GM18508 (cell line): ENCODE measurements around the gene LHFPL3.
"Not testable (repeated sequence)": the region's sequence is repeated elsewhere in the genome, so short reads cannot be mapped to it uniquely, and the experiment has no call there.

Experiments used
- ATAC-seq: cut with Tn5 transposase; IDR thresholded peaks from one replicate; pipeline ENCODE4 v1.9.1; 2021; ENCODE audit warnings: moderate number of reproducible peaks; ENCODE audit not compliant: insufficient read depth, unreplicated experiment

The LHFPL3 gene

DNA sequence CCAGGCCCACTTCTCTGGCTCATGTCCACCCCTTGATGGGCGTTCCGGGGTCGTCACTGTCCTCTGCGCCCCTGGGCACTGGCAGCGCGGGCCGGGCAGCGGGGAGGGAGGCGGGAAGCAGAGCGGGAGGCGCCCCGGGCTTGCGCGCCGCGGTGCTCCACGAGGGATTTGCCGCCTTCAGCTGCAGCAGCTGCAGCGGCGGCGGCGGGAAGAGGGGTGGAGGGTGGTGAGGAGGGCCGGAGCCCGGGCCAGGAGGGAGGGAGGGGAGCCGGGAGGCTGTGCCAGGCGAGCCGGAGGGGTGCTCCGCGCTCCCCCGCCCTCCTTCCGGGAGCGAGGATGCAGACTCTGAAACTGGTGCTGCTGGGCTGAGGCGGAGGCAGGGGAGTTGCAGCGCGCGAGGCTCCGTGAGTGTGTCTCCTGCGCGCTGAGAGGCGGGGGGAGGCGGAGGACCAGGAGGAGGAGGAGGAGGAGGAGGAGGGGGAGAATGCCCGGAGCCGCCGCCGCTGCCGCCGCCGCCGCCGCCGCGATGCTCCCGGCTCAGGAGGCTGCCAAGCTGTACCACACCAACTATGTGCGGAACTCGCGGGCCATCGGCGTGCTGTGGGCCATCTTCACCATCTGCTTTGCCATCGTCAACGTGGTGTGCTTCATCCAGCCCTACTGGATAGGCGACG, at the start of gene LHFPL3:
Gene LHFPL3, plus strand, starts transcription at position 308 of the 674 bp plus-strand sequence.
- ATAC-seq: no peak

DNA sequence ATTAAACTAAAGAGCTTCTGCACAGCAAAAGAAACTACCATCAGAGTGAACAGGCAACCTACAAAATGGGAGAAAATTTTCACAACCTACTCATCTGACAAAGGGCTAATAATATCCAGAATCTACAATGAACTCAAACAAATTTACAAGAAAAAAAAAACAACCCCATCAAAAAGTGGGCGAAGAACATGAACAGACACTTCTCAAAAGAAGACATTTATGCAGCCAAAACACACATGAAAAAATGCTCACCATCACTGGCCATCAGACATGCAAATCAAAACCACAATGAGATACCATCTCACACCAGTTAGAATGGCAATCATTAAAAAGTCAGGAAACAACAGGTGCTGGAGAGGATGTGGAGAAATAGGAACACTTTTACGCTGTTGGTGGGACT, 46.7 kb upstream of the LHFPL3 start:
- ATAC-seq: not testable (repeated sequence)

DNA sequence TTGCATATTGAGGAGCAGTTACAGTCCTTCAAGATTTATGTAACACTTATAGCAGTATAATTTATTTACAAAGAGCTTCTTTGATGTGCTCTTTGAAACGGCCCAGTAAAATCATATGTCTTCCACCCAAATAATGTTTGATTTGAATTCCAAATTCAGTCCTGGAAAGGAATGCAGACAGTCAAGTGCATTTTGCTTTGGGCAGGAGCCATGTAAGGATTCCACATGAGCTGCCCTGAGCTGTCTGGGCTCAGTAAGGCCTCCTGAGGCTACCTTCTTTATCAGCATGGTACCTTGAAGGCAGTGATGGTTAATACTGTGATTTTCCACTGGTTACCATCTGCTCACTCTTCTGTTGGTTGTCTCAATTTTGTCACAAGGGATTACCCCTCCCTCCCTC, 41.6 kb upstream of the LHFPL3 start:
- no peak for ATAC-seq

DNA sequence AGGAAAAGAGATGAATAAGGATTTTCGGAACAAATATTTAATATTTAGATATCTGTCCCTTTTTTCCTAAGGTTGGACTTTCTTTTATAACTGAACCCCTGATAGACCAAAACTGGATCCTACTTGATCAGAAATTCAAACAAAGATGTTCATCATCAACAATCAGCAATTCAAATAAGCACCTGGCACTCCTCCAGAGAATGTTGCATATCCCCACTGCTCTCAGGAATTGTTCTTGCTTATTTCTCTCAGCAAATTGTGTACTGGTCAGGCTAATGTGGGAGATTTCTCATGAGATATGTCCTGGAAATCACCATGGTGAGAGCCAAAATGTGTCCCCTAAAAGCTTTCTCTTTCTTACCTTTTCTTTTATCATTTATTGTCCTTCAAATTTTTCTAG, 40.3 kb upstream of the LHFPL3 start:
- no peak for ATAC-seq

DNA sequence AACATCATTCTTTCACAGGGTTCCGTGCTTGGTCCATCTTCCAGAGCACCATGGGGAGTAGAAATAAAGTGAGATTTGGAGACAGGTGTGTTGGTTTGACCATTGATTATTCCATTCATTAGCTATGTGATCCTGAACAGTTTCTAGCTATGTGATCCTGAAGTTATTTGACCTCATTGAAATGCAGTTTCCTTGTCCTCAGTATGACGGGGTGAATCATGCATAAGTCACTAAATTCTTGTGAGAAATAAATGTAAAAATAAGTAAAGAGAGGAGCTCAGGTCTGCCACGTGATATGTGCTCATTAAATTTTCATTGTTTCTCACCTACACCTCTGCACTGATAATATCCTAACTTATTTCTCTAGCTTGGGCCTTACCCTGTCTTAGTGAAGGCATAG, 34.1 kb upstream of the LHFPL3 start:
- ATAC-seq: no peak

DNA sequence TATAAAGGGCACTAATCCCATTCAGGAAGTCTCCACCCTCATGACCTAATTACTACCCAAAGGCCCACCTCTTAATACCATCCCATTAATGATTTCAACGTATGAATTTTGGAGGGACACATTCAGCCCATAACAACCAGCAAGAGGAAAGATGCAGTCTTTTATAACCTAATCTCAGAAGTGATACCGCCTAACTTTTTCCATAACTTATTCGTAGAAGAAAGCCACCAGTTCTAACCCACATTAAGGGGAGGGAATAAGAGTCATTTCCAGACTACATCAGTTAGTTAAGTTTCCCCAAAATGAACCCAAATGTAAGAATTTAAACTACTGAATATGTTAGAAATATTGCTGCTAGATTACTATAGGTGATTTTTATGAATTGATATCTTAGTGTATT, 32.1 kb upstream of the LHFPL3 start:
- ATAC-seq: no peak

DNA sequence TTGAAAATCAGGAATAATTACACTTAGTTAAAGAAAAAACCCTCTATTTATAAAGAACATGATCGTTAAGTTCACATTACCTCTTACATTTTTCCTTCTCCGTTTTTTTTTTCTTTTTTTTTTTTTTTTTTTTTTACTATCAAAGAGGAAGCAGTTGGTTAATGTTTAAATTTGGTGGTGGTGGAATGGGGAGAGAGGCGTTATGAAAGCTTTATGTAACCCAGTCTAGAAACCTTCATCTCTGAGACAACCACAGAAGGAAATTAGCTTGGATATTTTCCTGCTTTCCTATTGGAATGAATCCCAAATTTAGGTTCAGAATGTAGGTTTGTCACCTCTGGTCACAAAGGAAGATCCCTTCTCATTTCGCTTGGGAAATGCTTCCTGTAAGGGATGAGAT, 31.5 kb upstream of the LHFPL3 start:
- ATAC-seq: no peak

DNA sequence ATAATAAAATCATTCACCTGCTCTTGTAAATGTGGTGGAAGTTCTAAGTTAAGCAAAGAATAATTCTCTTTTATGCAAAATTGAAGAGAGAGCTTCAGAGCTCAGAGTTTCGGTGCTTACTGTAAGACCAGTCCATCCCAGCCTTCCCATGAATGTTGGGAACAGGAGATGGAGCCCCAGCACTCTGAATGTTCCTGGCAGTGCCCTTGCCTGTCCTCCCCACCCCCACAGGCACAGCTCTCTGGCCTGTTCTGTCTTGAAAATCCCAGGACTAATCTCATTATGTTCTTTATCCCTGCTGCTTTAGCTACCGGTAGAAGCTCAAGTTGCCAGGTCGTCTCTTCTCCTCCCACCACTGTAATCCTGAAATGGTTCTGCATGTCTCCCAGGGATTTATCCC, 29.1 kb upstream of the LHFPL3 start:
- no peak for ATAC-seq

DNA sequence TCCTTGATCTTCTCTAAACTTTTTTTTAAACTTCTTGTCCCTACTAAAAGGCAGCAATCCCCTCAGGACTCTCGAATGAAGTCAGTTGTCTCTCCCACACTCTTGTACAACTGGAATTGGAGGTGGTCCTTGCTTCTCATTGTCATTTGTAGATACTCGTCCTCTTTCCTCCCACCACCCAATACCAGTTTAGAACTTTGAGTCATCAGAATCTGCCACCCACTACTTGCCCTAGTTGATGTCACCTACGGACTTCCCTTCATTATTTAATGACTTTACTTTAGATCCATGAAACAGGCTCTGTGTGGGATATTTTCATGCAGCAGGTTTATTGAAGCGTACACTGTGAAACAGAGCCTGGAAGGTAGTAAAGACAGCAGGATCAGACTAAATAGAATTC, 28.6 kb upstream of the LHFPL3 start:
- ATAC-seq: no peak

DNA sequence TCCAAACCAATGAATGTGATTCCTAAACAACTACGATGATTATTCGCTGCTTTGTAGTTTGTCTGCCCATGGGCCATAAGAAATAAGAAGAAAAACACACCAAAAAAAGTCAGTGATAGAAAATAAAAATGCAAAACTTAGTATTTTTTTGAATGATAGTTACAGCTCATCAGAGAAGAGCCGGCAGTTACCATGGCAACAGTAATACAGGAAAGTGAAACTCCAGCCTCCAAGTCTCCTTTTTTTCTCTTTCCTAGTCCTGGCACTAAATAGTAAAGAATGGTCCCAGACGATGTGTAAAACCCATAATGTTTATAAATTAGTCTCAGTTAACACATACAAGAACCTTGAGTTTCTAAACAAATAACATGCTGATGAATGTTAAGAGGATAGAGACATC, 21.6 kb upstream of the LHFPL3 start:
- ATAC-seq: no peak

DNA sequence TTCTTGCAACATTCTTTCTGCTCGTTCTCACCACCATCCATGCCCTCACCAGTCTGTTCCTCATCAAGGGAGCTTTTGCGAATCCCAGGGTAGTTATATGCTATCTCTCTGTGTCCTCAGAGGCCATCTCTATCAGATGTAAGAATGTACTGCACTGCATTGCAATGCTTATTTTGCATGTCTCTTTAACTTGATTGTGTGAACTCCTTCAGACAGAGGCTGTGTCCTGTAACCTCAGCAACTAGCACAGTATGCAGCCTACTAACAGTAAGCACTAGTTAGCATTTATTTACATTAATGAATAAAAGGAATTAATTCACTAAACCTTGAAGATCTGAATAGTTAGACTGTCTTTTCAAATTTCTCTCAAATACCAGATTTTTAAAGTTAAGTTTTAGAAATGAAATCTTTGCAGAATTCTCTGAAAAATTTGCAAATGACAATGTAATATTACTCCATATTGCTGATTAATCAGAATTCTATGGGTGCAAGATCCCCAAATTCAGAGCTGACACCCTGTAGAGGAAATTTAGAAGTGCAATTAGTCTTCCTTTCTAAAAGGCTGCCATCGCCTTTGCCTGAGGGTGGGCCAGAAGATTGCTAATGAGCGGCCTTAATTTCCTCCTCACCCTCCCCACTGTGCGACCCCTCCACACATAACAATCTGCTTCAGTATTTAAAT, 10.3 kb upstream of the LHFPL3 start:
- no peak for ATAC-seq

DNA sequence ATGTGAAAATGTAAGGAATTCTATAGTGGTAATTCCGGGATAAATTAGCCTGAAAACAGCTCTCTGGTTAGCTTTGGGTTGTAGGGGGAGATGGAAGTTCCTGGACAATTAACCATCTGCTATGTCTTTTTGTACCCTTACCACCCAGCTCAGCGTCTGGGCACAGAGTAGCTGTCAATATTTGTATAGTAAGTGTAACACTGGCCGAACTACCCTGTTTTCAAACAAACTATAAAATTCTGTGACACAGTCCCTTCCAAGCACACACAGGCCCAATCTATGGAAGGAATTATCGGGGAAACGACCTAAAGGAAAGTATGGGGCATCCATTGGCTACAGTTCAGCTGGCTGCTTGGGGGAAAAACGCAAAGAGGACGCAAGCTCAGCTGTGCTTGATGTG, 869 bp upstream of the LHFPL3 start:
- ATAC-seq: no peak

DNA sequence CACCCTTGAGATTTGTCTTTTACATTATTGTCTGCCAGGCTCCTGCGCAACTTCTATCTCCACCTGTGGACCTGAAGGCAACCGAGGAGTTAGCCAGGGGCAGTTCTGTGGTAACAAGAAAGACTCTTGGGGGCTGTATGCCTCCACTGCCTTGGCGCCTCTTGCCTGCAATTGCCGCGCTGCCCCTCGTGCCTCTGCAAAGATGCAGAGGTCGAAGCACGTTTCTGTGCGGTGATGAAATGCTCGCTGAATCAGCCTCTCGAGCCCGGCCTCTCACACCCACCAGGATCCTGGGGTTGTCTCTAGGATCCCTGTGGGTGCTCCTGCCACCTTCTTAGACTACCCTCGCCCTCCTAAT, 486 bp upstream of the LHFPL3 start:
- ATAC-seq: no peak

DNA sequence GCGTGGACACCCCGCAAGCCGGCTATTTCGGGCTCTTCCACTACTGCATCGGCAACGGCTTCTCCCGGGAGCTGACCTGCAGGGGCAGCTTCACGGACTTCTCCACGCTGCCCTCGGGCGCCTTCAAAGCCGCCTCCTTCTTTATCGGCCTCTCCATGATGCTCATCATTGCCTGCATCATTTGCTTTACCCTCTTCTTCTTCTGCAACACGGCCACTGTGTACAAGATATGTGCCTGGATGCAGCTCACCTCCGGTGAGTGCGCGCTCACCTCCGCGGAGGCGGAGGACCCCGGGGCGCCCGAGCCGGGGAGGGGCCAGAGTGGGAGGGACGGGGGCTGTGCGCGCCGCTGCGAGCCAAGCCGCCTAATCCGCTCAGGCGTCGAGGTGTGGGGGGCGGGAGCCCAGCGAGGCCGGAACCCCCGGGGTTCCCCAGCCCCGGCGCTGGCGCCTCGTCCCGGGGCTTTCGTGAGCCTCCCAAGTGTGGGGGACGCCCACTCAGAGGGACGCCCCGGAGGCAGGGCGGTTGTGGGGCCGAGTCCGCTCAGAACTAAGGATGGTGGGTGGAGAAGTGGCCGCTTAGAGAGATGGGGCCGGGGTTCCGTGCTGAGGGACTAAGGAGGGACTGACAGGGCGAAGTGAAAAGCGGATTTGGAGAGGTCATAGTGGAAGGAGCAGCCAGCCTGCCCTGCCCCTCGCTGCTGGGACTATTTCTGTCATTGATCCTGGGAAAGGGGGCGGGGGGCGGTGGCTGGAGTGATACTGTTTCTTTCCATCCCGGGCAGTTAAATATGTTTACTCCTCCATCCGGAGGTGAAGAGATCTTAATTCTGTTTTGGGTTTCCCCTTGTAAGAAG, 795 bp downstream of the LHFPL3 start:
- no peak for ATAC-seq

DNA sequence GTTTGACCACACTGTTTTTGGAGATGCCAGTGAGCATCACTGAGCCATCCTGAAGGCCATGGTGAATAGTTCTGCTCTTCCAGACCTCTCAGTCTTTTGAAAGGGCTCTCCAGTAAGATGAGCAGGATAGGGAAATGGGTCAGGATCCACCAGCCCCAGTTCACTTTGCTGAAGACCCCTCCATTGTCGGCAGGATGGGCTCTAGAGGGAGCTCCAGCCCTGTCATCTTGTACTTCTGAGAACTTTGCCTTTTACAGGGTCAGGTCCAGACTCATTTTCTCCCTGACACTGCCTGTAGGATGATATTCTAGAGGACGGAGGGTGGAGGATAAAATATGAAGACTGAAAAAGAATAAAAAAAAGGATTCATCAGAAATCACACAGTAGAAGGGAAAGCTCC, 13.1 kb downstream of the LHFPL3 start:
- ATAC-seq: no peak

DNA sequence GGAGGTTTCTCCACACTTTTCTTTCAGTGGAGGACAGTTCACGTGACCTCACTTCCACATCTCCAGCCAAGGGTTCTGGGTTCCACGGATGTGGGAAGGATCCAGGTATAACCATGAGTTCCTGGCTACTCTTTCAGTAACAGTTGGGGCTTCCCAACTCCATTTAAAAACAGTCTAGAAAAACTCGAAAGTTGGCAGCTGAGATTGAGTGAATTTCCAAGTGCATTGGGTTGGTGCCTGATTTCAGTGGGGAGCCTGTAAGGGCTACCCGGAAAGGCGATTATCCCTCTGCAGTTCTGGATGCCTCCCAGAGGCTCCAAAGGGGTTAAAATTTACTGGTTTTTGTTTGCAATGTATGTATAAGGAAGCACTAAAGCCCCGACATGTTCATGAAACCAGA, 24.3 kb downstream of the LHFPL3 start:
- no peak for ATAC-seq

DNA sequence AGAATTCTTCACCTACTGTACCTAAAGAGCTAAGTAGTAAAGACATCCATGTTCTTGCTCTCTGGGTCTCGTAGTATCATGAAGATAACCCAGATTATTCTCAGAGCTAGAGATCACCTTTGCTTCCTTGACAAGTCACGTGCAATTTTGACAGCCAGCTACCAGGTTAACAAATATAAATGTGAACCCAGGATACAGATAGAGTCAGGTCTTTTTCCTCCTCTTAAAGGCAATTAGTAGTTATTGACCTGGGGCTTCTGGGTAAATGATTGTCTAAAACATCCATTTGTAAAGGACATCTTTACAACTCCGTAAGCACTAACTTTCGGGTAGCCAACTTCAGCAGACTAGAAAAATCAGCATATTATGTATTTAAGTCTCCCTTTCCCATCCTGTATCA, 28.8 kb downstream of the LHFPL3 start:
- ATAC-seq: no peak

DNA sequence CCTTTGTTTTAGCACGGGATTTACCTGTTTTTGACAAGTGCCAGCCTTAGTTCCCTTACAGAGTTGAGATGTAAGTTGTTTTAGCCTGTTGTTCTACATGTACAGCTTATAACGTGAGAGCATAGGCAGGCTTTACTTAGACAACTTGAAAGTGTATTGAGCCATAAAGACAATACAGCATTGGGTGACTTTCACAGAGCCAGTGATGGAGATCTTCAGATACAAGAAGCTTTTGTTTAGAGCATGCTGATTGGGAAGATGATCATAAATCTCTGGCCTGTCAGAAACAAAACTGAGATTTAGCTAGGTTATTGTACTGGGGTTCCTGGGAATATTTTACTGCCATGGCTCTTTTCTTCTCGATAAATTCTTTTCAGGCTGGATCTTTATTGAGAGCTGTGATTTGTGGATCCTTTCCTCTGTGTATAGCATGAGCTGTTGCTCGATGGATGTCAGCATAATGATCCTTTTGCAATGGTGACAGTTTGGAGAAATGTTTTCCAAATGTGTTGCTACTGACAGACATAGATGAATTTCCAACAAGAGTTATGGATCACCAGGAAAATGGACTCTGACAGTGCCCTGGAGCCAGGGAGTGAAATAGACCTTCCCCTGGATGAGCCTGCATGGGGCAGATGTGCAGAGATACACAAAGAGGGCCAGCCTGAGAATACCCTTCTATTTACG, 30.2 kb downstream of the LHFPL3 start:
- no peak for ATAC-seq

DNA sequence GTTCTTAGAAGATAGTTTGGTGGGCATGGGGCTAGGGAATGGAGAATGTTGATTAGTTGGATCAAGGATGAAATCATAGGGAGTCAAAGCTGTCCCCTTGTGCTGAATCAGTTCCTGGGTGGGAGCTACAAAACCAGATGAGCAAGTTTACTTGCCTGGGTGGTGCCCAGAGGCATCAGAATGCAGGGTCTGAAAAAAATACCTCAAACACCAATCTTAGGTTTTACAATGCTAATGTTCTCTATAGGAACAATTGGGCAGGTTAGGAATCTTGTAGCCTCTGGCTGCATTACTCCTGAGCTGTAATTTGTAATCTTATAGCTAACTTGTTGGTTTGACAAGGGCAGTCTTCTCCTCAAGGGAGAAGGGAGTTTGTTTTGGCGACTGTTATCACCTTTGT, 34.4 kb downstream of the LHFPL3 start:
- no peak for ATAC-seq

DNA sequence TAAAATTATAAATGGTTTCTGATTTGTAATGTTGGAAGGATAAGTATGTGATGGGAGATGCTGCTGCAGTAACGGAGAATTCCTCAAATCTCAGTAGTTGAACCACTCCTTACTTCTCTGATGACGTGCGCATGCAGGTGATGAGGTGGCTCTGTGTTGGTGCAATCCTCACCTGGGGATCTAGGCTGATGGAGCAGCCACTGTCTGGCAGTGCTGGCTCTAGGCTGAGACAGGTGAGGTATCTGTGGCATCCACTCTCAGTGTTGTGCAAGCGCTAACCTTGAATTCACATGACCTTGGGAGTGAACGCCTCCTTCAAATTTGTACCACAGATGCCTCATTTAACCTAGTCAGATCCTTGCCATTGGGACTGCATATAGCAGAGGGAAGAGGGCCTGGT, 35.0 kb downstream of the LHFPL3 start:
- no peak for ATAC-seq

DNA sequence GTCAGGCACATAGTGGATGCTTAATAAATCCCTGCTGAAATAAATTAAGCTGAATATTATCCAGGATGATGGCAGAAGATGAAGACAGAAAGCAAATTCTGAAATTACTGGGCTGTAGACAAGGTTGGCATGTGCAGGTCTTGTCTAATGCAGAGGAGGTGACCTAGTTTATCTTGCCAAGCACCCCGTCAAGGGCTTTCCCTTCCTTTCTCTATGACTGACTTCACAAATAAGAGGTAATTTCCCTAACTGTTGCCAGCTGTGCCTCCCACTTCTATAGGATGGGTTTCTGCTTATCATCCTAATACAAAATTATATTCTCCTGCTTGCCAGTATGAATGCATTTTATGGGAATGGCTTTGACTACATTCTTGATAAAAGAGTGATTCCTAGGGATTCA, 38.0 kb downstream of the LHFPL3 start:
- ATAC-seq: no peak
